ENCODE data around the gene GFI1B. TPM values are rescaled to one million over a fixed set of nuclear protein-coding genes. Genes with fewer than 3 reads are reported as not detected.
"Not testable (repeated sequence)": the region's sequence is repeated elsewhere in the genome, so short reads cannot be mapped to it uniquely, and the experiment has no call there.

Gene GFI1B
- total RNA-seq, 2 experiments from 2014 or later: not detected

GRCh38 chr9:132996526-132996925 lies 18.0 kb downstream of the GFI1B start:
- H3K9me3 Mint-ChIP-seq: no peaks in the 10 kb centered on the region
- no peak overlapping the region for H3K4me3 Mint-ChIP-seq
- intact Hi-C loops (cut with micrococcal nuclease): no loop called here
- CTCF ChIA-PET: no interaction called here
- DNase-seq: no peak
- peaks cover 10% of the 10 kb centered on the region for H3K27me3 Mint-ChIP-seq (ENCODE audit: low read depth)
- H3K27ac Mint-ChIP-seq: no peak overlapping the region
- peaks cover 5% of the 10 kb centered on the region for H3K4me1 Mint-ChIP-seq (ENCODE audit: low read depth)
- no peaks in the 10 kb centered on the region for H3K36me3 Mint-ChIP-seq (ENCODE audit: low read depth)

- Mint-ChIP-seq H3K9me3 (no peaks in the 10 kb centered on the region), H3K27ac (no peak overlapping the region), H3K36me3 (ENCODE audit: low read depth) (no peaks in the 10 kb centered on the region), H3K4me3 (no peak overlapping the region), H3K27me3 (ENCODE audit: low read depth) (peaks cover 15% of the 10 kb centered on the region), H3K4me1 (ENCODE audit: low read depth) (peaks cover 5% of the 10 kb centered on the region)
- intact Hi-C loops (cut with micrococcal nuclease): no loop called here
- no peak for DNase-seq
- CTCF ChIA-PET: no interaction called here
These were observed 19.1 kb downstream of the GFI1B start for GRCh38 chr9:132997591-132997990.

- H3K27ac Mint-ChIP-seq; H3K4me1 Mint-ChIP-seq (ENCODE audit: low read depth); DNase-seq; H3K4me3 Mint-ChIP-seq; CTCF ChIA-PET; H3K9me3 Mint-ChIP-seq; H3K36me3 Mint-ChIP-seq (ENCODE audit: low read depth); intact Hi-C loops (cut with micrococcal nuclease): not testable (repeated sequence)
- H3K27me3 Mint-ChIP-seq (ENCODE audit: low read depth): peaks cover 20% of the 10 kb centered on the region
These were observed 19.7 kb downstream of the GFI1B start for GRCh38 chr9:132998221-132998620.

- H3K9me3 Mint-ChIP-seq: no peaks in the 10 kb centered on the region
- H3K27ac Mint-ChIP-seq: no peak overlapping the region
- H3K4me1 Mint-ChIP-seq (ENCODE audit: low read depth): peaks cover 5% of the 10 kb centered on the region
- no peak overlapping the region for H3K4me3 Mint-ChIP-seq
- CTCF ChIA-PET: no interaction called here
- H3K36me3 Mint-ChIP-seq (ENCODE audit: low read depth): no peaks in the 10 kb centered on the region
- peaks cover 28% of the 10 kb centered on the region for H3K27me3 Mint-ChIP-seq (ENCODE audit: low read depth)
- intact Hi-C loops (cut with micrococcal nuclease): no loop called here
- DNase-seq: no peak
These were observed 20.5 kb downstream of the GFI1B start for GRCh38 chr9:132998831-132999635.

GRCh38 chr9:133002147-133003070 lies 23.9 kb downstream of the GFI1B start:
- Mint-ChIP-seq H3K27ac (no peak overlapping the region), H3K27me3 (ENCODE audit: low read depth) (peaks cover 38% of the 10 kb centered on the region), H3K9me3 (no peaks in the 10 kb centered on the region), H3K4me1 (ENCODE audit: low read depth) (no peaks in the 10 kb centered on the region), H3K4me3 (no peak overlapping the region), H3K36me3 (ENCODE audit: low read depth) (no peaks in the 10 kb centered on the region)
- intact Hi-C loops (cut with micrococcal nuclease): no loop called here
- CTCF ChIA-PET: interaction anchor here (1.5 kb wide), 1 partner anchor 24 kb away, joined by 5 read pairs; the partner anchor contains the start of gene GFI1B
- no peak for DNase-seq

GRCh38 chr9:133003071-133003461 lies 24.6 kb downstream of the GFI1B start:
- H3K9me3 Mint-ChIP-seq: no peaks in the 10 kb centered on the region
- H3K4me3 Mint-ChIP-seq: no peak overlapping the region
- no peaks in the 10 kb centered on the region for H3K4me1 Mint-ChIP-seq (ENCODE audit: low read depth)
- H3K36me3 Mint-ChIP-seq (ENCODE audit: low read depth): no peaks in the 10 kb centered on the region
- H3K27me3 Mint-ChIP-seq (ENCODE audit: low read depth): peaks cover 38% of the 10 kb centered on the region
- DNase-seq: no peak
- no peak overlapping the region for H3K27ac Mint-ChIP-seq
- intact Hi-C loops (cut with micrococcal nuclease): no loop called here
- CTCF ChIA-PET: interaction anchor here (1.5 kb wide), 1 partner anchor 25 kb away, joined by 5 read pairs; the partner anchor contains the start of gene GFI1B

- H3K27ac Mint-ChIP-seq: no peak overlapping the region
- no peaks in the 10 kb centered on the region for H3K4me1 Mint-ChIP-seq (ENCODE audit: low read depth)
- no peaks in the 10 kb centered on the region for H3K9me3 Mint-ChIP-seq
- intact Hi-C loops (cut with micrococcal nuclease): no loop called here
- CTCF ChIA-PET: interaction anchor here (1.5 to 2.7 kb wide), 2 partner anchors 19 to 25 kb away, joined by 5 to 13 read pairs; partner anchors contain the start of gene GFI1B
- H3K36me3 Mint-ChIP-seq (ENCODE audit: low read depth): no peaks in the 10 kb centered on the region
- peaks cover 38% of the 10 kb centered on the region for H3K27me3 Mint-ChIP-seq (ENCODE audit: low read depth)
- no peak for DNase-seq
- no peak overlapping the region for H3K4me3 Mint-ChIP-seq
These were observed 25.2 kb downstream of the GFI1B start for GRCh38 chr9:133003671-133004090.

GRCh38 chr9:133004091-133004998 lies 25.9 kb downstream of the GFI1B start:
- CTCF ChIA-PET: interaction anchor here (1.2 to 2.7 kb wide), 2 partner anchors 18 to 131 kb away, joined by 3 to 13 read pairs; no protein-coding TSS in a partner anchor
- H3K27ac Mint-ChIP-seq: no peak overlapping the region
- no peak overlapping the region for H3K4me3 Mint-ChIP-seq
- peaks cover 38% of the 10 kb centered on the region for H3K27me3 Mint-ChIP-seq (ENCODE audit: low read depth)
- intact Hi-C loops (cut with micrococcal nuclease): no loop called here
- no peaks in the 10 kb centered on the region for H3K4me1 Mint-ChIP-seq (ENCODE audit: low read depth)
- H3K36me3 Mint-ChIP-seq (ENCODE audit: low read depth): no peaks in the 10 kb centered on the region
- no peak for DNase-seq
- H3K9me3 Mint-ChIP-seq: no peaks in the 10 kb centered on the region

GRCh38 chr9:133004999-133005760 lies 26.7 kb downstream of the GFI1B start:
- no peak overlapping the region for H3K27ac Mint-ChIP-seq
- CTCF ChIA-PET: interaction anchor here (0.6 to 2.7 kb wide), 4 partner anchors 17 to 169 kb away, joined by 3 to 13 read pairs (median 4); no protein-coding TSS in a partner anchor
- H3K36me3 Mint-ChIP-seq (ENCODE audit: low read depth): no peaks in the 10 kb centered on the region
- H3K4me1 Mint-ChIP-seq (ENCODE audit: low read depth): no peaks in the 10 kb centered on the region
- peaks cover 34% of the 10 kb centered on the region for H3K27me3 Mint-ChIP-seq (ENCODE audit: low read depth)
- DNase-seq: no peak
- no peaks in the 10 kb centered on the region for H3K9me3 Mint-ChIP-seq
- intact Hi-C loops (cut with micrococcal nuclease): no loop called here
- H3K4me3 Mint-ChIP-seq: no peak overlapping the region

- H3K27me3 Mint-ChIP-seq (ENCODE audit: low read depth): peaks cover 28% of the 10 kb centered on the region
- H3K27ac Mint-ChIP-seq: no peak overlapping the region
- no peaks in the 10 kb centered on the region for H3K4me1 Mint-ChIP-seq (ENCODE audit: low read depth)
- H3K4me3 Mint-ChIP-seq: no peak overlapping the region
- CTCF ChIA-PET: interaction anchor here (0.6 to 2.7 kb wide), 2 partner anchors 16 to 25 kb away, joined by 5 to 13 read pairs; no protein-coding TSS in a partner anchor
- no peak for DNase-seq
- H3K36me3 Mint-ChIP-seq (ENCODE audit: low read depth): no peaks in the 10 kb centered on the region
- no peaks in the 10 kb centered on the region for H3K9me3 Mint-ChIP-seq
- intact Hi-C loops (cut with micrococcal nuclease): no loop called here
These were observed 27.5 kb downstream of the GFI1B start for GRCh38 chr9:133005957-133006356.

- no peak for DNase-seq
- Mint-ChIP-seq H3K27me3 (ENCODE audit: low read depth) (peaks cover 28% of the 10 kb centered on the region), H3K27ac (no peak overlapping the region), H3K4me3 (no peak overlapping the region), H3K9me3 (no peaks in the 10 kb centered on the region), H3K4me1 (ENCODE audit: low read depth) (no peaks in the 10 kb centered on the region), H3K36me3 (ENCODE audit: low read depth) (no peaks in the 10 kb centered on the region)
- CTCF ChIA-PET: no interaction called here
- intact Hi-C loops (cut with micrococcal nuclease): no loop called here
These were observed 28.3 kb downstream of the GFI1B start for GRCh38 chr9:133006731-133007352.

All from activated naive CD4-positive, alpha-beta T cell treated with anti-CD3 and anti-CD28 coated beads for 36 hours (primary cell).